Measurements from ENCODE around the gene LRRTM4. TPM values are rescaled to one million over a fixed set of nuclear protein-coding genes. Genes with fewer than 3 reads are reported as not detected.

The LRRTM4 gene
- polyA plus RNA-seq, 2 of the 4 experiments (the other 2 are of a cell fraction): 0.03 TPM; not detected in 1

GRCh38 chr2:77025714-77026113 lies 496.5 kb downstream of the LRRTM4 start:
- WGBS (ENCODE audit: missing lambda C conversion rate): 6% methylated on average over 4 of the region's 4 CpGs
- ATAC-seq (no peak), DNase-seq (ENCODE audit: low read depth in 1 of 2, low spot score in 1 of 2) (no peak), FAIRE-seq (no peak)
- Histone ChIP-seq H3K9me3 (no peaks in the 10 kb centered on the region; the same call in 2 of the 3 replicates), H3K27ac (no peak overlapping the region), H3K4me2 (no peak overlapping the region), H3K4me3 (no peak overlapping the region), H3K4me1 (no peaks in the 10 kb centered on the region)
- CTCF ChIA-PET: no interaction called here
- no peak for TF ChIP-seq ATOH8 (CRISPR knock-in tag; IDR thresholded peaks at IDR 0.05; ENCODE audit: low read depth)
- no peak for TF ChIP-seq POLR2A (IDR thresholded peaks at IDR 0.05; ENCODE audit: low read length)
- TF ChIP-seq FOXS1 (CRISPR knock-in tag; IDR thresholded peaks at IDR 0.05): no peak
- TF ChIP-seq MYC (IDR thresholded peaks at IDR 0.05; ENCODE audit: borderline replicate concordance, low read length): no peak
- TF ChIP-seq POLR2AphosphoS2 (conservative IDR thresholded peaks at IDR 0.05; ENCODE audit: low read length): no peak
- POLR2A ChIA-PET: no interaction called here

DNA sequence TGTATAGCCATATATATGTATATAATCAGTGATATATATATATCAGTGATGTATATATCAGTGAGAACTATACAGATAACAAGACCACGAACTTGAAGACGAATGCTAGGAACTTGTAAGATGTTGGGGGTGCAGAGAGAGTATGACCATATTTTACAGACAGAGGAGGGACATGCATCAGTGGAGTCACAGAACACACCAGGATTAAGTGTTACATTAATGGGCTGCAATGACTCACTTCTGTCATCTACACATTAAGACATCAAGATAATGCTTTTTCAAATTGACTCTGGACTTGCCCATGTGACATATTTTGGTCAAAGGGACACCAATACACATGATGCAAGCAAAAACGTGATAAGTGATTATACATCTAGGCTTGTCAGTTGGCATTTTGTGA lies 501.0 kb downstream of the LRRTM4 start:
- no peak for ATAC-seq
- Histone ChIP-seq H3K4me3 (no peak overlapping the region), H3K27ac (no peak overlapping the region), H3K9me3 (no peaks in the 10 kb centered on the region), H3K4me1 (no peaks in the 10 kb centered on the region), H3K4me2 (no peak overlapping the region)
- ChIA-PET POLR2A (no interaction called here), CTCF (no interaction called here)
- TF ChIP-seq HOXA7 (CRISPR knock-in tag; IDR thresholded peaks at IDR 0.05): no peak
- no peak for TF ChIP-seq MAZ (IDR thresholded peaks at IDR 0.05; ENCODE audit: borderline replicate concordance, low read depth, low read length)
- TF ChIP-seq TFCP2L1 (CRISPR knock-in tag; IDR thresholded peaks at IDR 0.05): no peak
- no peak for TF ChIP-seq RCOR1 (IDR thresholded peaks at IDR 0.05; ENCODE audit: low read depth, low read length)
- no peak for TF ChIP-seq BHLHE40 (IDR thresholded peaks at IDR 0.05; ENCODE audit: low read depth, low read length)
- no peak for TF ChIP-seq NFE2L2 (conservative IDR thresholded peaks at IDR 0.05; ENCODE audit: low read length)
- TF ChIP-seq, protein P1, sequence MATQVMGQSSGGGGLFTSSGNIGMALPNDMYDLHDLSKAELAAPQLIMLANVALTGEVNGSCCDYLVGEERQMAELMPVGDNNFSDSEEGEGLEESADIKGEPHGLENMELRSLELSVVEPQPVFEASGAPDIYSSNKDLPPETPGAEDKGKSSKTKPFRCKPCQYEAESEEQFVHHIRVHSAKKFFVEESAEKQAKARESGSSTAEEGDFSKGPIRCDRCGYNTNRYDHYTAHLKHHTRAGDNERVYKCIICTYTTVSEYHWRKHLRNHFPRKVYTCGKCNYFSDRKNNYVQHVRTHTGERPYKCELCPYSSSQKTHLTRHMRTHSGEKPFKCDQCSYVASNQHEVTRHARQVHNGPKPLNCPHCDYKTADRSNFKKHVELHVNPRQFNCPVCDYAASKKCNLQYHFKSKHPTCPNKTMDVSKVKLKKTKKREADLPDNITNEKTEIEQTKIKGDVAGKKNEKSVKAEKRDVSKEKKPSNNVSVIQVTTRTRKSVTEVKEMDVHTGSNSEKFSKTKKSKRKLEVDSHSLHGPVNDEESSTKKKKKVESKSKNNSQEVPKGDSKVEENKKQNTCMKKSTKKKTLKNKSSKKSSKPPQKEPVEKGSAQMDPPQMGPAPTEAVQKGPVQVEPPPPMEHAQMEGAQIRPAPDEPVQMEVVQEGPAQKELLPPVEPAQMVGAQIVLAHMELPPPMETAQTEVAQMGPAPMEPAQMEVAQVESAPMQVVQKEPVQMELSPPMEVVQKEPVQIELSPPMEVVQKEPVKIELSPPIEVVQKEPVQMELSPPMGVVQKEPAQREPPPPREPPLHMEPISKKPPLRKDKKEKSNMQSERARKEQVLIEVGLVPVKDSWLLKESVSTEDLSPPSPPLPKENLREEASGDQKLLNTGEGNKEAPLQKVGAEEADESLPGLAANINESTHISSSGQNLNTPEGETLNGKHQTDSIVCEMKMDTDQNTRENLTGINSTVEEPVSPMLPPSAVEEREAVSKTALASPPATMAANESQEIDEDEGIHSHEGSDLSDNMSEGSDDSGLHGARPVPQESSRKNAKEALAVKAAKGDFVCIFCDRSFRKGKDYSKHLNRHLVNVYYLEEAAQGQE (IDR thresholded peaks at IDR 0.05): no peak
- TF ChIP-seq HES2 (IDR thresholded peaks at IDR 0.05): no peak
- TF ChIP-seq, protein P2, sequence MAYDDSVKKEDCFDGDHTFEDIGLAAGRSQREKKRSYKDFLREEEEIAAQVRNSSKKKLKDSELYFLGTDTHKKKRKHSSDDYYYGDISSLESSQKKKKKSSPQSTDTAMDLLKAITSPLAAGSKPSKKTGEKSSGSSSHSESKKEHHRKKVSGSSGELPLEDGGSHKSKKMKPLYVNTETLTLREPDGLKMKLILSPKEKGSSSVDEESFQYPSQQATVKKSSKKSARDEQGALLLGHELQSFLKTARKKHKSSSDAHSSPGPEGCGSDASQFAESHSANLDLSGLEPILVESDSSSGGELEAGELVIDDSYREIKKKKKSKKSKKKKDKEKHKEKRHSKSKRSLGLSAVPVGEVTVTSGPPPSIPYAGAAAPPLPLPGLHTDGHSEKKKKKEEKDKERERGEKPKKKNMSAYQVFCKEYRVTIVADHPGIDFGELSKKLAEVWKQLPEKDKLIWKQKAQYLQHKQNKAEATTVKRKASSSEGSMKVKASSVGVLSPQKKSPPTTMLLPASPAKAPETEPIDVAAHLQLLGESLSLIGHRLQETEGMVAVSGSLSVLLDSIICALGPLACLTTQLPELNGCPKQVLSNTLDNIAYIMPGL (CRISPR knock-in tag; IDR thresholded peaks at IDR 0.05; ENCODE audit: borderline replicate concordance): no peak
- no peak for TF ChIP-seq NR3C1 (IDR thresholded peaks at IDR 0.05)
- no peak for TF ChIP-seq CEBPB (IDR thresholded peaks at IDR 0.05)
- no peak for TF ChIP-seq TP53 (CRISPR knock-in tag; IDR thresholded peaks at IDR 0.05)
- no peak for TF ChIP-seq ZSCAN20 (CRISPR knock-in tag; IDR thresholded peaks at IDR 0.05)
- TF ChIP-seq HOXB13 (CRISPR knock-in tag; IDR thresholded peaks at IDR 0.05; ENCODE audit: low read depth): no peak
- TF ChIP-seq, protein P3, sequence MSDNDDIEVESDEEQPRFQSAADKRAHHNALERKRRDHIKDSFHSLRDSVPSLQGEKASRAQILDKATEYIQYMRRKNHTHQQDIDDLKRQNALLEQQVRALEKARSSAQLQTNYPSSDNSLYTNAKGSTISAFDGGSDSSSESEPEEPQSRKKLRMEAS (IDR thresholded peaks at IDR 0.05): no peak
- no peak for TF ChIP-seq FOXS1 (CRISPR knock-in tag; IDR thresholded peaks at IDR 0.05)
- no peak for TF ChIP-seq EP300 (IDR thresholded peaks at IDR 0.05)
- 0% methylated on average over 3 of the region's 3 CpGs for WGBS (ENCODE audit: missing lambda C conversion rate)
- no peak for DNase-seq (ENCODE audit: low read depth in 1 of 2, low spot score in 1 of 2)
- no peak for FAIRE-seq
